HG03045 (cell line): ENCODE data around the gene DDR2.
A peak's percentile ranks its signal among the peaks of the same experiment; 100 is the strongest.

Experiments
- ATAC-seq: cut with Tn5 transposase; IDR thresholded peaks from one replicate; pipeline ENCODE4 v1.9.1; 2021; ENCODE audit warnings: mild to moderate bottlenecking, moderate library complexity; ENCODE audit not compliant: unreplicated experiment

DDR2 gene

DNA sequence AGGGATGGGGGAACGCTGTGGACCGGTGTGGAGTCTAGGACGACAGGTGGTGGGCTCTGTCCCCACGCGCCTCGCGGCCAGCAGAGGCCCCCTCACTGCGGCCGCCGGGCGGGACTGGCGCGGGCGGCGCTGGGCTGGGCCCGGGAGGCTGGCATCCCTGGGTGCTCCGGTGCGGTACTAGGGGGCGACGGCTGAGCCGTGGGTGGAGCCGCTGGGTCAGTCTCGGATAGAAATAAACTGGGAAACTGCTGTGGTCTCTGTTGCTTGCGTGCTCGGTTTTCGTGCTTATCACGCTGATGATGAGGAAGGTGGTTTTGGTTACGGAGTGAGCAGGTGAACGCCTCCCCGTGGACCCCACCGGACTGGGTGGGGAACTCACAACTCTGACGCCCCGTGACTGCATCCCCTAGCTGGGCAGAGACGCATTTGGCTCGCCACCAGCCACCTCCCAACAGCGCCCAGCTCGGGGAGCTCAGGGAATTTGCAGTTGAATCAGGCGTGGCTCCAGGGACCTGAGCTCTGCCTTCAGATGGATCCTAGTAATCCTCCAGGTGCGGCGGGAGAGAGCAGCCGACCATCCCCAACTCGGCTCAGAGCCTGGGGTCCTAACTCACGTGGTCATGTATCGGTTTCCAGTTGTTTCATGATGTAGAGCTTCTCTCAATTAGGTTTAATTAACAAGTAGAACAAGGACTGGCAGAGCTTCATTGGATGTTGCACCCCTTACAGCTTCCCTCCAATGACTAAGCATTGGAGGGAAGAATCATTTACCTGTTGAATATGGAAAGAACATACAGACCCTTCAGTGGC lies 190.3 kb downstream of the DDR2 start:
- no peak for ATAC-seq

DNA sequence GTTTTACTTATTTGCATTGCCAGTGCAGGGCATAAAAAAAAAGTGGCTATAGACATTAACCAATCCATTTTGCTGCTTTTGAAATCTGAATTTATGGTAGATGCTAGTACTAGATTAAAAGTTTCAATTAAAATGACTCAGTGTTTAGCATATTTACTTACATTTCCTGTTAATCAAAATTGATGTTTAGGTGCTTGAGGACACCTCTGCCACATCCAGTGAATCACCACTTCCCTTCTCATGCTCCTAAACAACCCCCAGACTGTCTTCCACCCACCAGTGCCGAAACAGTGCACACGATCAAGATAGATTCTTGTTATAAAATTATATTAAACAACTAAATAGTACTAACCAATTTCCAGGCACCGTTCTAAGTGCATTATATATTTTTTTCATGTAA lies 191.0 kb downstream of the DDR2 start:
- no peak for ATAC-seq

DNA sequence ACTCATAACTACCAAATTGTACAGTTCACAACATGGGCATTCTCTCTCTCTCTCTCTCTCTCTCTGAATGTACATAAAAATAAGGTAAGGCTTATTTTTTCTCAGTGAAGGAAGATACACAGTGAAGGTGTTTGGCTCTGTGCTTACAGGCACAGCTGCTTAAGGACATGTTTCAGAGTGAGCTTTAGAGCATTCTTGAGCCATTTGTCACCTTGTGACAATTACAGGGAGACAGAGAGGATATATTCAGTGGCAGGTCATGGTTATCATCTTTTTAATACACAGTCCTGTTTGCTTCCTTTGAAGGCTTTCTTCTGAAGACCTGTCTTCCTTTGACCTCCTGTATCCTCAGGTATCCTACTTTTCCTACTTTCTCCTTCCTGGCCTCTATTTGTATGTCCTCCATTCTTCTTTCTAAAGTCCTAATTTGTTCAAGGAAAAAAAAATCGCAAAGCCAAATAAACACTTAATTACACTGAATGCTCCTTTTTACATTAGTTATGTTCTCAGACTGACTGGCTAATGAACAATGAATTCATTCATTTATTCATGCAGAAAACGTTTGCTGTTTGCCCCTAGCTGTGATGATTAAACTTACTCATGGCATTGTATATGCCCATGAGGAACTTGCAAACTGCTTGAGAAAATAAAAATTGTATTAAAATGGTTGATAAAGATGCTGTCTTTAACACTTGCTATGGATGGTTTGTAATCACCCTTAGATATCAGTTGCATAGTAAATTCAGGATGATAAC lies 191.7 kb downstream of the DDR2 start:
- no peak for ATAC-seq

DNA sequence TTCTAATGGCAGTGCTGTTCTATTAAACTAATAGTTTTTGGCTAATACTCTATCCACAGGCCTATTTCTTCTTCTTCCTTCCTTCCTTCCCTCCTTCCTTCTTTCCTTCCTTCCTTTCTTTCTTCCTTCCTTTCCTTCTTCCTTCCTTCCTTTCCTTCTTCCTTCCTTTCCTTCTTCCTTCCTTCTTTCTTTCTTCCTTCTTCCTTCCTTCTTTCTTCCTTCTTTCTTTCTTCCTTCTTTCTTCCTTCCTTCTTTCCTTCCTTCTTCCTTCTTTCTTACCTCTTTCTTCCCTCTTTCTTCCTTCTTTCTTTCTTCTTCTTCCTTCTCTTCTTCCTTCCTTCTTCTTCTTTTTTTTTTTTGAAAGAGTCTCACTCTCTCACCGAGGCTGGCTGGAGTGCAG lies 197.0 kb downstream of the DDR2 start:
- ATAC-seq: no peak

DNA sequence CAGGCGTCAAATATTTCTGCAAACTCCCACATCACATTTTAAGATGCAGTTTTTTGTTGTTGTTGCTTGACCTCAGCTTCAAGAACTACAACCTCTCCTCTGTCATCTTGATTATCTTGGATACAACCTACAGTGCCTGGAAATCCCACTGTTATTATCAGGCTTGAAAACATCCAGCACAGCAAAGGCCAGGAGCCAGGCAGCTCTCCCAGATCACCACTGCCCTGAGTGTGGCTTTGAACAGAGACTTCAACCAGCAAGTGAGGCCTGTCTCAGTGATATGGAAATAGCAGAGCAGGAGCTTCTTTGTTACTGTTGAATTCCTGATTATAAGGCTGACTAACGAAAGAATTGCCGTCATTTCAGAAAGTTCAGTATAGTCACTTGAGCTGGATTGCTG lies 200.2 kb downstream of the DDR2 start:
- no peak for ATAC-seq

DNA sequence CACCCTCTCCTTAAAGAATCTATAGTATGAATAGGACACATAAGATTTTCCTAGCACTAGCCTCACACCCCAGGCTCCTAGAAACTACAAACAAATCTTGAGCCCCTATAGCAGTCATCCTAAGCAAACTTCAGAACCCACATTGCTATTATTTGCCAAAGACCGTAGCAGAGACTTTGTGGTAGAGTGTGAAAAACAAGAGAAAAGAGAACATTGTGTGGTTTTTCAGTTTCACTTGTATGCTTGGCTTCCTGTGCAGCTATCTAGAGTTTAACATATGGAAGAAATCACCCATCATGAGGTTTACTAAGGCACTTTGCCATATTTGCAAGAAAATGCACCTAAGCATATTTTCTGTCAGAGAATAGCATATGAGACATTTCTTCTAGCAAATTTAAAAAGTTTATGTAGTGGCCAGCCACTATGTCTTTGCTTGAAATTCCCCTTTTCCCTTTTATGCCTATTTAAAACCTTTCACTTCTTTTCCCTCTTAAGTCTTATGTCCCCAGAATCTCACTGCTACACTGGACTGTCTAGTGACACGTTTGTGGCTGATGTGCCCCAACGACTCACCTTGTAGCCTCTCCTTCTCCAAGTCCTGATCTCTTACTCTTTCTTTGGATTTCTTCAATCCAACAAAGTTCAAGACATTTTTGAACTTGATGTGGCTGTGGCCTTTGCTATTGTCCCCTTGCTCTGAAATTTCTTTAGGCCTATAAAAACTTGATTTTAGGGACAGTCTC lies 203.1 kb downstream of the DDR2 start:
- ATAC-seq: peak; percentile 77
